GM18858 (cell line): ENCODE data around the gene SOX2.

Experiments
- ATAC-seq: cut with Tn5 transposase; IDR thresholded peaks from one replicate; pipeline ENCODE4 v1.9.1; 2021; ENCODE audit not compliant: unreplicated experiment

SOX2 gene

DNA sequence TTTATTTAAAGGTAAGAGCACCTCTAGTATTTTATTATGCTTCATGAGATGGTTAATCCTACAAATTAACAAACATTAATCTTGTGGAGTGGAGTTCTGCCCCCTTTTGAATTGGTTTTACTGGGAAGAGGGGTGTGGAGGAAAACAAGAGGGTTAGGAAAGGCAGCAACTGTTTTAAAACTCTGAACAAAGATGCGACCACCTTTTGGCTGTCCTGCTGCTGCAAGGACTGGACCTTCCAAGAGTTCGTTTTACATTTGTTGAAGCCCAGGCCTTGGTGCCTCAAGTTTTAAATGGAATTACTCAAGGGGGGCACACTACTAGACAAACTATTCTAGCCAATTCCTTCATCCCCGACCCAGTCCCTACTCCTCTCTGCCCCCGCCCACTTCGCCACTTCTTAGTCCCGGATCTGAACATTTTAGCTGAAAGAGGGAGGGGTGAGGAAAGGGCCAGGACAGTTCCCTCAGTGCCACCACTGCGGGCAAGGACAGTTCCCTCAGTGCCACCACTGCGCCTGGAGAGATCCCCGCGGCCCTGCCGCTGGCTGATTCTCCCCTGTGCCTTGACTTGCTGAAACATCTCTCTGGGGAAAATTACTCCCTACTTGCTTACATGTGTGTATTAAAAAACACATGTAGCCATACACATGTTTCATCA, 11.2 kb downstream of the SOX2 start:
- no peak for ATAC-seq

DNA sequence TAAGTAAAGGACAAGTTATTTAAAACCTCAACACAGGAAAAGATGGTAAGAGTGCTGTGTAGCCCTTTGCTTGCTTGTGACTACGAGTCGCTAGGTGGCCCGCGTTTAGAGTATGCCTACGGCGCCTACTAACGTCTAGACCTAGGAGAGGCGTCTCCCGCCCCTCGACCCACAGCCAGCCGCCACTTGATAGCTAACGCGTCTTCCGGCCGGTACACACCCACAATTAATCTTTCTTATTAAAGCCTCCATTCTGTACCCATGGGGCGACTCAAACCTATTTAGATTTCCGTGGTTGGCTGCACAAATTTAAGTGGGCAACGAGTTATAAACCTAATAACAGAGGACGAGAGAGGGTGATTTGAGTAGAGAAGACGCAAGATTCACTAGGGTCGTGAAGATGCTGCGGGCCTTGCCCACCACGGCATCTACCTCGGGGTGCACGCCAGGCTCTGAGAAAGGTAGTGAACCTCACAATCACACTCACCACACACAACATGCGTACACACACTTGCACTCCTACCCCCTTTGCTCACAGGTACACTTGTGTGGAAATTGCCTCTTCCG, 12.0 kb downstream of the SOX2 start:
- ATAC-seq: no peak

DNA sequence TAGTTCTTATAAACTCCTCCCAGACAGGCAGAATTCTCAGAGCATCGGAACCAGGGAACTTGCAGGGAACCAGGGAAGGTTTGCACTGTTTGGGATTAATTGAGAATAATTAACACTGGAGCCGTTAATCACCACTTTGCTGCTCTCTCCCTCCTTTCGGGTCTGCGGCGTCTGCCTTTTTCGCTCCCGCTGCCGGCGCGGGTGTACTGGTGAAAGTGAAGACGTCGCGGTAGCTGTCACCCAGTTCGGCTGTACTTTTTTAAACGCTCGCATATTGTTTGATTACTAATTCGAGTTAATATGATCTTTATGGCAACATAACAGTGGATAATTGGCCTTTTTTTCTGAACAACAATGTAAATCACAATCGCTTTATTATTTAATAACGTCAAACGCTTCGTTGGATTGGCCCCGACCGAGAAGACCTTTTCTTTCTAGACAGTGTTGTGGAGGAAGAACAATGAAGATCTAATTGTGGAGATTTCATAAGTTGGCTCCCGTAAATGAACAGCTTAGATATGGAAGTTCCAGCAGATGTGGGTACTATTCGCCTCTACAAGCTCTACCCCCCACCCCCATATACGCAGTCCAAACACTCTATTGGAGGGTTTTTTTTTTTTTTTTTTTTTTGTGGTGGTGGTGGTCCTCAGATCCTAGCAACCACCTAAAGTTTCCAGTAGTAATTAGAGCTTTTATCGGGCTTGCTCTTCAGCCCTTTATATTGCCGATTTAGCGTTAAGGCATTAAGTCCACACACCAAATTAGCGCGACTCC, 12.7 kb downstream of the SOX2 start:
- no peak for ATAC-seq

DNA sequence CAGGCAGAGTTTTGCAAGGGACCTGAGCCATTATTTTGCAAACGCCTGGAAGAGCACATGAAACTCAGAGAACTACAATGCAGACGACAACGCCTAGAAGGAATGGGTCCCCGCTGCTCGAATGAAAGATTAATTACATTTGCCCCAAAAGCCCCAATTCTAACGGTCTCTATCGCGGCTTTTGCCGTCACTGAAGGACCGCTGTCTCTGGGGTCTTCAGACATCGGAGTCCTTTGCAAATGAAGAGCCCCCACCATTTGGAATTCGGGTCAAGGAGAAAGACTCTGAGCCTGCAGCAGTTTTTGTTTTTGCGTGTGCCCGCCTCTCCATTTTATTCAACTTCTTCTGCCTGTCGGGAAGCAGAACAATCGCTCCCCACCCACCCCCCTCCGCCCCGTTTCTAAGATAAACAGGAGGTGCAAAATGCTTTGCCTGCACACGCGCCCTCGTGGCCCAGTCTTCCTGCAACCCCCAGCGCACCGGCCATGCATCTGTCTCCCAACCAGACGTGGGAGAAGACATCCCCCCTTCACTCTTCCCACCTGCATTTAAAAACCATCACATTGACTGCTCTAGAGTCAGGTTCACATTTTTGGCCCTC, 13.5 kb downstream of the SOX2 start:
- no peak for ATAC-seq

DNA sequence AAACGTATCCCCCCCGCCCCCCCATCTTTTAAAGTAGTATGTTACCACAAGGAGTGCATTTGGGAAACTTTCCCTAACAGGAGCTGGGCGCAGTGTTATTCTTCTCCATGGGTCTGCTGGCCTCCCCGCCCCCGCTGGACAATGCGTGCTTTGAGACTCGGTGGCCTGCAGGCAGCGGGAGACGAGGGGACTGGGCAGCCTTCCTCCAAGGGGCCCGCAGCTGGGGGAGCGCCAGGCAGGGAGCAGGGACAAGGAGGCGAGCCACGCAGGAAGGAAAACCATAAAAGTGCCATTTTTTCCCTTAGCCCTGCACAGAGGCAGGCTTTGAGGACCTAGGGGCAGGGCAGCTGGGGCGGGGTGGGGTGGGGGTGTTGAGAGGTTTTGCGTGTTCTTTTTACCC, 14.1 kb downstream of the SOX2 start:
- ATAC-seq: no peak

DNA sequence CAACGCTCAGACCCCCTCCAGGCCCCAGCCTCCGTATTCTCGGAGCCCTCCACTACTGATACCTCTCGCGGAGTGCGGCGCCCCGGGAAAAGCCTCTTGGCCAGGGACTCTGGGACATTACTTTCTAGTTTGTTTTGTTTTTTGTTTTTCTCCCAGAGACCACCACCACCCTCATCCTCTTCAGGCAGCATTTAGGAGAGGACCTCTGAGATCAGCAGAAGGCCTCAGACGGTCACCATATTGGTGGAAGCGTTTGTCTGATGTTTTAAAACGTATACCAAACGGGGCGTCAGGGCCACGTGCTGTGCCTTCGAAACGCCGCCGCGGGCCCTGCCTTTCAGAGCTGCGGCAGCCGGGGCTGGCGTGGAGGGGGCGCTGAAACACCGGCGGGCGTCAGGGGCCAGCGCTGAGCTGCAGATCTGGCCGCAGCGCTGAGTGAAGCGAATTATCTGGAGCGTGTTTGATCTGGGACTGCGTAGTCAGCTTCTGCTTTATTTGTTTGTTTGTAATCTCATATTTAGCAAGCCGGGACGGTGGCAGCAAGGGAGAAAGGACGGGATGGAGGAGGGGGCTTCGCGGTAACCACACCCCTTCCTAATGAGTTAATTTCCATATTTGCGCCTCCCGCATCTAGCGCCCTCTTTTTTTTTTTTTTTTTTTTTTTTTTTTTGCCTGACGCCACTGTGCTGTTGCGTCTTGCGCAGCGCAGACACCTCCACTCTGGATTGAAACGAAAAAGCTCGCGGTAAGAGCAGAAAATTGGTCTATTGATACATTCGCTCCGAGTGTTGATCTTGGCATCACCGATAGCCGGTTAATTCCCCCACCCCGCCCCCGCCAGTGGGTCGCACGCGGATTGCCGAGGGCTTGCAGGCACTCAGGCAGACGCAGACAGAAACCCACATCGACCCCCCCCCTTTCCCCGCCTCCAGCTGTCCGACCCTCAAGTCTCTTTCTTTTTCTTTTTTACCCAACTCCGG, 14.9 kb downstream of the SOX2 start:
- ATAC-seq: no peak

DNA sequence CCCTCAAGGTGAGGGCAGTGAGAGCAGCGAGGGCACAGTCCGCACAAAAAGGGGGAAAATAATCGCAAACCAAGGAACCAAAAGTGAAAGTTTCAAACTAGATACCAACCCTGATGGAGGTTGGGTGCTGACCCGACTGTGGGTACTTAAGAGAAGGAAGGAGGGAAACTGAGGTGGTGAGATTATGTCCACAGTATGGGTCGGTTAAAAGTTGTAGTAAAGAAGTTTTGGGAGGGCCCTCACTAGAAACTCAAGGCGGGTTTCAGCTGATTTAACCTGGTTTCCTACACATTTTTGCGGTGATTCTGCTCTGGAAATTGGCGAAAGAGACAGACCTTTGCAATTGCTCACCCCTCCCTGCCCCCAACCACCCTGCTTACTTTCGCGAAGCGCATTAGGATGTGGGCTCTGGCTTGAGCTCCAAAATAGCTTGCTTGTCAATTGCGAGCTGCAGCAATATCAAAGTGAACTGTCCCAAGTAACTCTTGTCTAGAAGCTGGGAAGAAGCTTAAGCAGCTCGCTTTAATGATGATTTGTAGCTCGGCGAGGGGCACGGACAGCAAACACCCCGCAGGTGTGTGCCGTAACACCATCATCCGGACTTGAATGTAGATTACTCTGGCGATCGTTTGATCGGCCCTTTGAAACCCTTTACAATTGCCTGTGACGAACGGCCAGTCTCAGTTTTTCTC, 15.8 kb downstream of the SOX2 start:
- ATAC-seq: no peak

DNA sequence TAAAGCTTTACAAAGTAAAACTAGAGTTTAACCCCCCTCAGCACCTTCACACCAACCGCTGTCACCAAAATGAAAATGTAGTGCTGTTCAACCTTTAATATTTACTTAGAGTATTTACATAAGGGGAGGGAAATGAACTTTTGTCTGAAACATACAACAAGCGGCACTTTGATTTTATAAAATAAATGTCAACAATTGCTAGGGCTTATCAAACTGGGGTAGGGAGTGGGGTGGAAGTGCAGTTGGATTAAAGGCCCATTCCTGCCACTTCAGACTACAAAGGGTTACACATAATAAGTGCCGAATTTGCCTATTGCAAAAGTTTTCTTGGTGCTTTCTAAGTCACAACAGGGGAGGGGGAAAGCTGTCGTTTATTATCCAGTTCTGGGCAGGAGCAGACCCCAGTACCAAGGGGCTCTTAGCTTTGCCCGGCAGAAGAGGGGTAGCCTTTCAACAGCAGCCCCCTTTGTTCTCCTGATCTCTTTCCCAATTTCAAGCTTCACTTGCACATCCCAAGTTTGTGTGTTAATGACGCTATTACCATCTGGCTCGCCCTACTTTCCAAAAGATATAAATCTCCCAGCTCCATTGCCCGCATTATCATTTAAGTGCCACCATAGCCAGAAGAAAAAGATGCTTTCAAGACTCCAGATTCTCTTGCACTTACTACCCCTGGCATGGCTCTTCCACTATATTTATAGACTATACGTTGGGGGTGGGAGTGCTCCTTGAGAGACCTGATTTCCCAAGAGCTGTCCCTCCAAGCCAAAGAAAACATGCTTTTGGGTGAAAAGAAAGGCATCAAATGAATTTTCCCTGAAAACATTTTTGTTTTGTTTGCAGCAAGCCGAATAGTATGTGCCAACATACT, 17.0 kb downstream of the SOX2 start:
- no peak for ATAC-seq

DNA sequence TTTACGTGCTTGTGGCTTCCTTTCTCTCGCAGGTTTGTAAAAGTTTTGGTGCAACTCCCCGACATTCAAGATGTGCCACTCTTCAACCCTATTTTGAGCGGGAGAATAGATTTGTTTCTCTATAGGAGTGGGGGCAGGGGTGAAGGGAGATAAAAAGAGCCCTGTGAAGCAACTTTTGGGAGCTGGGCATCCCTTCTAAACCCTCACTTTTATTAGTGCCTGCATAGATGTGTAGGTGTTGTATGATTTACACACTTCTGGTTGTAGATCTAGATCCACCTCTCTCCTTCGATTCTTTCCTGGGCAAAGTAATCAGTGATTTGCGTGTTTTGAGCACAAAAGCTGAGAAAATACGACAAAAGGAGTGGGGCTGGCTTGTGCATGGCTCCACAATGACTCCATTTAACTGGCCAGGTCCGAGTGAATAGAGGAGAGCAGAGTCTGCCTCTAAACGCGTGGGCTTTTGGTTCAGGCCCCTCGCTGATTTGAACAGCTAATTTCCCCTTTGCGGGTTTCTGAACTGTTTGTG, 17.7 kb downstream of the SOX2 start:
- no peak for ATAC-seq

DNA sequence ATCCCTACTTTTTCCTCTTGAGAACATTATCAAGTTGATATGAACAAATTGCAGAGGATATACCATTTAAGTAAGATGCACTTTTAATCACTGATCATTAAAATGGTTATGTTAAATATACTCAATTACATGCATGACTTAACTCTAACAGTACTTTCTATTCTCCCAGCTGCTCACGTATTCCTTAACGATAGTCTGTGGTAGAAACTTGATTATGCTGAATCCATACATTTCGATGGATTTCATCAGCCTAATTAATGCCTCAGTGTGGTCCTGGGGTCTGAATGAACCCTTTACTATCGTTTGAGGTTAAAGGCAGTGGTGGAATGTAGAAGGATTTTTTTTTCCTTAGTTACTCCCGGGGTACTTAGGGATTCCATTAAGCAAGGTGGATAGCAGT, 18.6 kb downstream of the SOX2 start:
- no peak for ATAC-seq

DNA sequence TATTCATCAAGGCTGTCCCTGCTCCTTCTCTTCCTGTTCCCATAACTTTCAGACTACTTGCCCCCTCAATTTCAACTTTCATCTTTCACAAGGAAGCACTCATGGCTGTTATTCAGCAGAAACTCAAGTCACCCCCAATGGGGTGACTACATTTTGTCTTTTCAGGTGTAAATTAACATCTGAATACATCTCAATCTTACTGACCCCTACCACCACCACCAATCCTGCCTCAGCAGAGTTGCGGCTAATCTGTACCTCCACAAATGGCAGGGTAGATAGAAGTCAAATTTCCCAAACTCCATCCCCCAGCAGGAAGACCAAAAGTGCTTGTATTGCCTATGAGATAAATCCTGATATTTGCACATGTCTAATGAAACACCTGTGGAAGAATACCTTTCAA, 19.2 kb downstream of the SOX2 start:
- no peak for ATAC-seq

DNA sequence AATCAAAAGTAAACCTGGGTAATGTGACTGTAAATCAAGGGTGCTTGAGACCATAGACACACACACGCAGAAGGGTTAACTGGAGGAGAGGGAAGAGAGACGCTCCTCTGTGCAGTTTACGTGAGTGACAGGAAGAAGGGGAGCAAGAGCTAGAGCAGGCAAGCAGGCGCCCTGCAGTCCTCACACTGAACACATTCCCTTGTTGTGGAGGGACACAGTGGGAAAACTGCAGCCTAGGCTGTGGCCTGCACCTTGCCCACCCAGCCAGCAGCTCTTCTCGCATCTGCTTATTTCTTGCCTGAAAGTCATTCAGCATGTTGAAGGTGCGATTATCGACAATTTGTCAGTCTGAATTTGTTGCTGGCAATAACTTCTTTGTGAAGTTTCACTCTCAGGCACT, 24.2 kb downstream of the SOX2 start:
- ATAC-seq: no peak

DNA sequence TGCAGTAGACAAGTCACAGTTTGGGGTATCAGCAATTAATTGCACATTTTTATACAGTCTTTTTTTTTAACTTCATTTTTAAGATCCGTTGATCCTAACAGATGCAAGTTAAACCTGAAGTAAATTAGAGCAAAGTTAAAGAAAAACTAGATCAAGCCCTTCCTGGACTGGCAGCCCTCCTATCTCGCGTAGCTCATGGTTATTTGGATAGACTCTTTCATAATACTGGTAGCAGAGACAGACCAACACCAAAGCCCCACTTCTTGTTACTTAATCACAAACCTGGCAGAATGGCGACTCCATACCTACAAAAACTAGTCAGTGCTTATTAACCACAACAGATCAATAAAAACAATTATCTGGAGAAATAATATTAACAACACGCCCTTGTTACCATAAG, 26.8 kb downstream of the SOX2 start:
- no peak for ATAC-seq

DNA sequence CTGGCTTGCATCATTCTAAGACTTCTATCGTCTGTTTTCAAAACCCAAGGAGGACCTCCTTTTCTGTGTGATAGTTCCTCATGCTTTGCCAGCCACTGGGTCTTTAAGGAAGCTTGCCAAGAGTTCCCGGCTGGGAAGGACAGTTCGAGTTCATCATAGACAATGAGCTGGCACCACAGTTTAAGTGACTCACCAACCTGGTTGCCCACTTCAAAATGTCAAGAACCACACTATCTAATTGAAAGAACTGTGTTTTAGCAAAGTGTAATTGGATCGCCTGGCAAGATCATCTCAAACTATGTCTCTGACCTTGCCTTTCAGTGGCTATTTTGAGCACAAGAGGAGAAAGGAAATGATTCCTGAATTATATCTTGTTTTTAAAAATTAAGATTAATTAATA, 27.9 kb downstream of the SOX2 start:
- no peak for ATAC-seq

DNA sequence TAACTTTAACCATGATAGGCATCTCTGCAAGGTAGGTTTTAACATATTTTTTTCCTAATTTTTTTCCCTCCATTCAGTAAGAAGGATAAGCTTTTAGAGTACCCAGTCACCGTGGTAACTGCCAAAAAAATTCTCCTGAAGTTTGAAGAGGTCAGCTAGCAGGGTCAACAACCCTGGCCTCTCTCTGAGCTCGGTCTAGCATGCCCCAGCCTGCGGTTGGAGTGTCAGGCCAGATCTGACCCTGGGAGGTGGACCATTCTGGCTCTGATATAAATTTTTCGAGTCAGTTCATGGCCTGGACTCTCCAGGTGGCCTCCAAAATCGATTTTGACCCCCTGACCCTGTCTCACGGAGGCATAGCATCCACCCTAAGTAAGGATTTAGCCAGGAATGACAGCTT, 29.7 kb downstream of the SOX2 start:
- ATAC-seq: no peak

DNA sequence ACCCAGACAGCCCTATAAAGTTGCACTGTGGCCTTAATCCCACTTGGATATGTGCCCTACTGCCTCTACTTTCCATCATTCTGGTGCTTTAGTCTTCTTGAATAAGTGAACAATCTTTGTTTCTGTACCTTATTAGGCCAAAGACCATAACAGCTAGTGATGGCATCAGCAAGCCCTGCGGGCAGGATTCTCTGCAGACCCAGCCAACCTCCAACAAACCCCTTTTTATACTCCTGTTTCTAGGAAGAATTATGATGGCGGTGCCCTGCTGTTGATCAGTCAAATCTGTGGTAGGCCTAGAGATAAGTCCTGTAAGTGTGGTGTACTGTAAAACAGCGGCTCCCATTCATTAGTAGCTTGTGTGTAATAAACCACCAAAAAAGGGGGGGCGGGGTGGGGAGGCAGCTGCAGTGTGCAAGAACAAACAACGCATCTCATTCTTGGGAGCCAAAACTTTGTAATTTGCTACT, 40.5 kb downstream of the SOX2 start:
- no peak for ATAC-seq

DNA sequence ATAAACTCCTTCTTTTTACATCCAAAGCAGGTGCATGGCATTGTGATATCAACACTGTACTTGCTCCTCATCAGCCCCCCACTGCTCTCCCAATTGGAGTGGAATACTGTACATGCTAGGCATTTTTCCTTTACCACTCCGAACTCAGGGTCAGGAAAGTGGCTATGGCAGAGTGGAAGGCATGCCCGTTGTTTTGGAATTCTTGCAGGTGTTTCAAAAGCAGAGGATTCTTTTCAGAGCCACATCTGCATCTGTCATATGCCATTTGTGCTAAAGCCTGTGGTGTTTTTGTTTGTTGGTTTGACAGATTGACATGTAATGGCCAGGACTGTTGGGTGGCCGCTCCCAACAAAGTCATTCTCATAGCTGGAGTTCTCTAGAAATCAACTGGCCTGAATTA, 41.7 kb downstream of the SOX2 start:
- no peak for ATAC-seq

DNA sequence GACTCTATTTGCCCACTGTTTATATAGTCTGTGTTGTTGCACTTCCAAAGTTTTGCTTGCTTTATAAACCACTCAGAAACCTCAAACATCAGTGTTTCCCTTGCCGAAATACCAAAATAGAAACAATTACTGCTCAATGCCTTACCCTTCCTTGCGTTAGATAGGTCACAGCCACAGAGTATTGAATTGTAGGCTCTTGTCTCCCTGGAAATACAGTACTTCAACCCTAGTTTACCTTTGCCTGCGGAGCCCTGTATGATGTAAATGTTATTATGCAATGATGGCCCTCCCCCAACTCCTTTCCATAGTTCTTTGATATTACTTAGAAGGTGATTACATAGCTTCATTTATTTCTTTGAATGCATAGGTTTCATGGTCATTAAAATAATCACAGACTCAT, 44.2 kb downstream of the SOX2 start:
- no peak for ATAC-seq
